Measurements from ENCODE around the gene SLC9C1.

GRCh38 chr3:112175037-112175436 is 119.0 kb downstream of the SLC9C1 start:
- TF ChIP-seq CTCF (IDR thresholded peaks at IDR 0.05) = no peak
- no peak for TF ChIP-seq POLR2A (IDR thresholded peaks at IDR 0.05)

All from esophagus squamous epithelium (tissue), 4 donors.